Esophagus muscularis mucosa (tissue), 3 donors: ENCODE results near the gene VSIG8.

ENCODE experiments used
- EP300 ChIP-seq: sonication (generic); formaldehyde crosslinking; IDR thresholded peaks from one replicate; pipeline ENCODE4 v1.6.1; 2017; ENCODE audit warnings: antibody characterized with exemption
- TF ChIP-seq, protein P1 (sequence below), 3 experiments: fragments of 200-600 bp in 2 of 3; fragments of 450-650 bp in 1 of 3; sonication (generic) in 2 of 3; IDR thresholded peaks; one replicate each; pipeline ENCODE4 v1.5.1; 2017 to 2019; ENCODE audit warnings: antibody characterized with exemption in 3 of 3, mild to moderate bottlenecking in 2 of 3, moderate library complexity in 1 of 3

DNA sequence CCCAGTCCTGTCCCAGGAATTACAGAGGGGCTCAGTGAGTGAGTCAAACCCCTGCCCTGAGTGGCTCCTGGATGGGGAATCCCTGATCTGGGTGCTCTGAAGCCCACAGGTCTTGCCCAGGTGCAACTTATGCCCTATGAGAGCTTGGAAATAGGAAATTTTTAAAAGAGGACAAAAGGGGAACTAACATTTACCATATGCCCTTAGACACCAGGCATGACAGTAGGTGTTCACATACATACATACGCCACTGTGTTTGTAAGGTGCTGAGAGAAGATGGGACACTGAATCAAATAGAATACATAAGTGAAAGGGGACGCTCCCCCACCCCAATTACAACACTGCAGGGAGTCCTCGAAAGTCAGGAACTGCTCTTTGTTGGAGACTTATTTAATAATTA is 36.1 kb upstream of the VSIG8 start:
- TF ChIP-seq, protein P1, sequence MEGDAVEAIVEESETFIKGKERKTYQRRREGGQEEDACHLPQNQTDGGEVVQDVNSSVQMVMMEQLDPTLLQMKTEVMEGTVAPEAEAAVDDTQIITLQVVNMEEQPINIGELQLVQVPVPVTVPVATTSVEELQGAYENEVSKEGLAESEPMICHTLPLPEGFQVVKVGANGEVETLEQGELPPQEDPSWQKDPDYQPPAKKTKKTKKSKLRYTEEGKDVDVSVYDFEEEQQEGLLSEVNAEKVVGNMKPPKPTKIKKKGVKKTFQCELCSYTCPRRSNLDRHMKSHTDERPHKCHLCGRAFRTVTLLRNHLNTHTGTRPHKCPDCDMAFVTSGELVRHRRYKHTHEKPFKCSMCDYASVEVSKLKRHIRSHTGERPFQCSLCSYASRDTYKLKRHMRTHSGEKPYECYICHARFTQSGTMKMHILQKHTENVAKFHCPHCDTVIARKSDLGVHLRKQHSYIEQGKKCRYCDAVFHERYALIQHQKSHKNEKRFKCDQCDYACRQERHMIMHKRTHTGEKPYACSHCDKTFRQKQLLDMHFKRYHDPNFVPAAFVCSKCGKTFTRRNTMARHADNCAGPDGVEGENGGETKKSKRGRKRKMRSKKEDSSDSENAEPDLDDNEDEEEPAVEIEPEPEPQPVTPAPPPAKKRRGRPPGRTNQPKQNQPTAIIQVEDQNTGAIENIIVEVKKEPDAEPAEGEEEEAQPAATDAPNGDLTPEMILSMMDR (IDR thresholded peaks at IDR 0.05): no peak
- TF ChIP-seq EP300: no peak
